Peyer's patch (tissue), 4 donors: Measurements from ENCODE around the gene PDXP. TPM values are rescaled to one million over a fixed set of nuclear protein-coding genes. Genes with fewer than 3 reads are reported as not detected.
"Not testable (repeated sequence)": the region's sequence is repeated elsewhere in the genome, so short reads cannot be mapped to it uniquely, and the experiment has no call there.

ENCODE experiments used
- DNase-seq, 3 donors: peaks; one replicate each; pipeline ENCODE4 v3.0.0-alpha.2; 2017 to 2019
- H3K27ac ChIP-seq, 4 donors: fragments of 200-600 bp; sonication (generic); one replicate each; pipeline ENCODE4 v1.5.1; 2016 to 2019
- H3K27me3 ChIP-seq, 2 donors: fragments of 200-600 bp; sonication (generic); one replicate each; pipeline ENCODE4 v1.5.1; 2019
- H3K36me3 ChIP-seq, 3 donors: fragments of 200-600 bp; sonication (generic); one replicate each; pipeline ENCODE4 v1.5.1; 2016 to 2019
- H3K4me1 ChIP-seq, 4 donors: fragments of 200-600 bp; sonication (generic); one replicate each; pipeline ENCODE4 v1.5.1; 2016 to 2019
- H3K4me3 ChIP-seq, 4 donors: fragments of 200-600 bp; sonication (generic); 1 replicate in 3 of 4; 2 replicates in 1 of 4; pipeline ENCODE4 v1.5.1; 2016 to 2019; ENCODE audit warnings: mild to moderate bottlenecking in 1 of 4
- H3K9me3 ChIP-seq, 4 donors: fragments of 200-600 bp; sonication (generic); one replicate each; pipeline ENCODE4 v1.5.1; 2016 to 2019; ENCODE audit warnings: mild to moderate bottlenecking in 1 of 4
- POLR2A ChIP-seq, 2 donors: fragments of 450-650 bp; IDR thresholded peaks; one replicate each; pipeline ENCODE4 v1.5.1; 2017; ENCODE audit warnings: antibody characterized with exemption in 2 of 2, mild to moderate bottlenecking in 2 of 2, moderate library complexity in 2 of 2
- total RNA-seq, 4 donors: library from RNA; depleted of rRNA; stranded (reverse); fragments of >200 nt; gene quantifications; one replicate each; pipeline ENCODE4 v1.1.0, GENCODE V29; 2016
- TF ChIP-seq, protein P1 (sequence below), 6 experiments: fragments of 450-650 bp in 4 of 6; fragments of 200-600 bp in 2 of 6; sonication (generic) in 1 of 6; IDR thresholded peaks; one replicate each; pipeline ENCODE4 v1.5.1; 2017 to 2019; ENCODE audit warnings: antibody characterized with exemption in 6 of 6, mild to moderate bottlenecking in 3 of 6, moderate library complexity in 1 of 6

PDXP gene
- total RNA-seq, 4 donors from 2014 or later, result 19.0 to 146 (median 111) TPM

GRCh38 chr22:37654563-37655251 lies 3.8 kb upstream of the PDXP start:
- H3K27ac ChIP-seq, result peak overlapping the region in 3 of 4 donors; percentile 78 to 94 (median 92)
- H3K4me1 ChIP-seq, result peaks cover 0 to 34% (median 6%) of the 10 kb centered on the region in 4 donors
- H3K9me3 ChIP-seq, result no peaks in the 10 kb centered on the region
- peak in 2 of 3 donors; percentile 89 to 91 for DNase-seq
- peak in 1 of 2 donors; percentile 66 for TF ChIP-seq POLR2A (IDR thresholded peaks at IDR 0.05)
- TF ChIP-seq, protein P1, sequence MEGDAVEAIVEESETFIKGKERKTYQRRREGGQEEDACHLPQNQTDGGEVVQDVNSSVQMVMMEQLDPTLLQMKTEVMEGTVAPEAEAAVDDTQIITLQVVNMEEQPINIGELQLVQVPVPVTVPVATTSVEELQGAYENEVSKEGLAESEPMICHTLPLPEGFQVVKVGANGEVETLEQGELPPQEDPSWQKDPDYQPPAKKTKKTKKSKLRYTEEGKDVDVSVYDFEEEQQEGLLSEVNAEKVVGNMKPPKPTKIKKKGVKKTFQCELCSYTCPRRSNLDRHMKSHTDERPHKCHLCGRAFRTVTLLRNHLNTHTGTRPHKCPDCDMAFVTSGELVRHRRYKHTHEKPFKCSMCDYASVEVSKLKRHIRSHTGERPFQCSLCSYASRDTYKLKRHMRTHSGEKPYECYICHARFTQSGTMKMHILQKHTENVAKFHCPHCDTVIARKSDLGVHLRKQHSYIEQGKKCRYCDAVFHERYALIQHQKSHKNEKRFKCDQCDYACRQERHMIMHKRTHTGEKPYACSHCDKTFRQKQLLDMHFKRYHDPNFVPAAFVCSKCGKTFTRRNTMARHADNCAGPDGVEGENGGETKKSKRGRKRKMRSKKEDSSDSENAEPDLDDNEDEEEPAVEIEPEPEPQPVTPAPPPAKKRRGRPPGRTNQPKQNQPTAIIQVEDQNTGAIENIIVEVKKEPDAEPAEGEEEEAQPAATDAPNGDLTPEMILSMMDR (IDR thresholded peaks at IDR 0.05), result no peak
- no peaks in the 10 kb centered on the region for H3K27me3 ChIP-seq
- no peak overlapping the region for H3K4me3 ChIP-seq
- H3K36me3 ChIP-seq, result peaks cover 0 to 45% (median 0%) of the 10 kb centered on the region in 3 donors

DNA sequence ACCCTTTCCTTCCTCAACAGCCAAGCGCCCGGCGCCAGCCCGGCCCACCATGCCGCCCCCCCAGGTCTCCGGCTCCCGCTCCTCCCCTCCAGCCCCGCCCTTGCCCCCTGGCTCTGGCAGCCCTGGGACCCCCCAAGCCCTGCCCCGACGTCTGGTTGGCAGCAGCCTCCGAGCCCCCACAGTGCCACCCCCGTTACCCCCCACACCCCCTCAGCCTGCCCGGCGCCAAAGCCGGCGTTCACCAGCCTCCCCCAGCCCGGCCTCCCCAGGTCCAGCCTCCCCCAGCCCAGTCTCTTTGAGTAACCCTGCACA lies 3.3 kb upstream of the PDXP start:
- Histone ChIP-seq H3K4me1 (peaks cover 0 to 39% (median 9%) of the 10 kb centered on the region in 4 donors), H3K4me3 (no peak overlapping the region), H3K36me3 (peaks cover 0 to 40% (median 0%) of the 10 kb centered on the region in 3 donors), H3K27ac (peak overlapping the region in 3 of 4 donors; percentile 78 to 94 (median 92)), H3K27me3 (no peaks in the 10 kb centered on the region), H3K9me3 (no peaks in the 10 kb centered on the region)
- no peak for DNase-seq
- TF ChIP-seq, protein P1 (IDR thresholded peaks at IDR 0.05), result no peak
- TF ChIP-seq POLR2A (IDR thresholded peaks at IDR 0.05), result no peak

DNA sequence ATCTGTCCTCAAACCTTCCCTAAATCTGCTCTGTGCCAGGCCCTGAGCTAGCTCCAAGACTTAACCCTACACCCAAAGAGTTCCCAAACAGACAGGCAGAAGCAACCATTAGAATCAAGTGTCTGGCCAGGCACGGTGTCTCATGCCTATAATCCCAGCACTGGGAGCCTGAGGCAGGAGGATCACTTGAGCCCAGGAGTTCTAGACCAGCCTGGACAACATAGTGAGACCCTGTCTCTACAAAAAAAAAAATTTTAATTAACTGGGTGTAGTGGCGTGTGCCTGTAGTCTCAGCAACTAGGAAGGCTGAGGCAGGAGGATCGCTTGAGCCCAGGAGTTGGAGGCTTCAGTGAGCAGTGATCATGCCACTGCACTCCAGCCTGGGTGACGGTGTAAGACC lies 1.9 kb upstream of the PDXP start:
- Histone ChIP-seq H3K4me1 (peaks cover 0 to 53% (median 21%) of the 10 kb centered on the region in 4 donors), H3K27ac (peak overlapping the region in 1 of 4 donors; percentile 92)
- H3K4me3 ChIP-seq, result not testable (repeated sequence)

GRCh38 chr22:37657590-37658132 lies 862 bp upstream of the PDXP start:
- Histone ChIP-seq H3K4me3 (peak overlapping the region; percentile 17 to 95 (median 82)), H3K36me3 (peaks cover 0 to 16% (median 0%) of the 10 kb centered on the region in 3 donors), H3K27ac (peak overlapping the region; percentile 80 to 93 (median 86)), H3K9me3 (no peaks in the 10 kb centered on the region), H3K4me1 (peaks cover 0 to 61% (median 24%) of the 10 kb centered on the region in 4 donors), H3K27me3 (no peaks in the 10 kb centered on the region)
- no peak for DNase-seq
- no peak for TF ChIP-seq POLR2A (IDR thresholded peaks at IDR 0.05)
- TF ChIP-seq, protein P1 (IDR thresholded peaks at IDR 0.05), result no peak

More for the DNA sequence above, 1.9 kb upstream of the PDXP start:
- not testable (repeated sequence) for DNase-seq, H3K27me3 ChIP-seq, H3K9me3 ChIP-seq
- peaks cover 0 to 27% (median 0%) of the 10 kb centered on the region in 3 donors for H3K36me3 ChIP-seq

GRCh38 chr22:37659066-37659896 lies 758 bp downstream of the PDXP start:
- H3K36me3 ChIP-seq, result no peaks in the 10 kb centered on the region
- peak overlapping the region; percentile 85 to 98 (median 90) for H3K27ac ChIP-seq
- no peaks in the 10 kb centered on the region for H3K9me3 ChIP-seq
- peak overlapping the region; percentile 59 to 95 (median 82) for H3K4me3 ChIP-seq
- peak; percentile 40 to 88 (median 87) for DNase-seq
- H3K4me1 ChIP-seq, result peaks cover 0 to 63% (median 24%) of the 10 kb centered on the region in 4 donors
- H3K27me3 ChIP-seq, result no peaks in the 10 kb centered on the region
- TF ChIP-seq POLR2A (IDR thresholded peaks at IDR 0.05), result peak; percentile 88 to 96
- TF ChIP-seq, protein P1 (IDR thresholded peaks at IDR 0.05), result no peak
